CD4-positive, alpha-beta T cell treated with Interleukin-15 for 4 hours (primary cell): ENCODE results near the gene FGFR3.

Experiments
- DNase-seq: peaks from one replicate; pipeline ENCODE4 v3.0.0-alpha.2; 2020; ENCODE audit warnings: low spot score

FGFR3 gene

DNA sequence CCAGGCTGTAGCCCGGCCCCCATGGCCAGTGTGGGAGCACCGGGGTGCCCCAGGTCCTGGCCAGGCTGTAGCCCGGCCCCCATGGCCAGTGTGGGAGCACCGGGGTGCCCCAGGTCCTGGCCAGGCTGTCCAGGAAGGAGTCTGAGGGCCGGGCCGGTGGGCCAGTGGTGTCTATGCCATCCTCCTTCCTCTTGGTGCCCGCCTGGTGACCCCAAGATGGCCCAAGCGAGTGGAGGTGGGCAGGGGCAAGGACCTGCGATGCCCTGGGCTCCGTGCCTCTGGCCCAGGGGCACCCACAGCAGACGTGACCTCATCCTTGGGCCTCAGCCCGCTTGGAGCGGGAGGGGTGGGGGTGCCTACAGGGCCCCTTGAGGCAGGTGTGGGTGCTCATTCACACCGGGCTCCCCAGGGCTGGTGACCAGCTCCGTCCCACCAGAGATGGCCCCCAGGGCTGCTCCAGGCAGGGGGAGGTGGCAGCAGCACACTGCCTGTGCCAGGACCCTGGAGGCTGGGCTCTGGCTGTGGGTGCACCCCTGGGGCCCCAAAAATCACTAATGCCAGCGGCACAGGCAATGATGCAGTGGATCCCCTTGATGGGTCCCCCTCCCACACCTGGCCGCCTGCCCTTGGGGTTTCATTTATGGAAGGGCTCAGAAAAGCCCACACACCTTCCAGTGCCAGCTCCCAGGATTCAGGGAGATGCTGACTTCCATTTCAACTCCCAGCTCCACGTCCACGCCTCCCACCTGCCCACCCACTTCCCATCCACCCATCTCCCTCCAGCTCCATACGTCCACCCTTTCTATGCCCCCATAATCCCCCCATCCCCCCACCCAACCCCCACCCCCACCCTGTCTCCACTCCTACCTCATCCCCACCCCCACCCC is 36.0 kb upstream of the FGFR3 start:
- no peak for DNase-seq

DNA sequence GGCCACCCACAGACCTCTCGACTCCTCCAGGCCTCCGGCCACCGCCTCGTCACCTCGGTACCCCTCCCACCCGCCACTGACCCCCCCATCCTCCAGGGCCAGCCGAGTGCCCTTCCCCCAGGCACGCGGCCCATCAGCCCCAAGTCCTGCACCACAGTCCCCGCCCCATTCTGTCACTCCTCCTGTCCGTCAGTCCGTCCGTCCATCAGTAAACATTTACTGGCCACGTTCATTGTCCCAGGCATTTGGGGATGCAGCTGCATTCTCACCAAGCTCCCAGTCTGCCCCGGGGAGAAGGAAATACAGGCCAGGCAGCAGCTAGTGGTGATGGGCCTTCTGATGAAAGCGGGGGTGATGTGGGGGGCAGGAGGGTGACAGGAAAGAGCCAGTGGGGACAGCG is 35.3 kb upstream of the FGFR3 start:
- no peak for DNase-seq

DNA sequence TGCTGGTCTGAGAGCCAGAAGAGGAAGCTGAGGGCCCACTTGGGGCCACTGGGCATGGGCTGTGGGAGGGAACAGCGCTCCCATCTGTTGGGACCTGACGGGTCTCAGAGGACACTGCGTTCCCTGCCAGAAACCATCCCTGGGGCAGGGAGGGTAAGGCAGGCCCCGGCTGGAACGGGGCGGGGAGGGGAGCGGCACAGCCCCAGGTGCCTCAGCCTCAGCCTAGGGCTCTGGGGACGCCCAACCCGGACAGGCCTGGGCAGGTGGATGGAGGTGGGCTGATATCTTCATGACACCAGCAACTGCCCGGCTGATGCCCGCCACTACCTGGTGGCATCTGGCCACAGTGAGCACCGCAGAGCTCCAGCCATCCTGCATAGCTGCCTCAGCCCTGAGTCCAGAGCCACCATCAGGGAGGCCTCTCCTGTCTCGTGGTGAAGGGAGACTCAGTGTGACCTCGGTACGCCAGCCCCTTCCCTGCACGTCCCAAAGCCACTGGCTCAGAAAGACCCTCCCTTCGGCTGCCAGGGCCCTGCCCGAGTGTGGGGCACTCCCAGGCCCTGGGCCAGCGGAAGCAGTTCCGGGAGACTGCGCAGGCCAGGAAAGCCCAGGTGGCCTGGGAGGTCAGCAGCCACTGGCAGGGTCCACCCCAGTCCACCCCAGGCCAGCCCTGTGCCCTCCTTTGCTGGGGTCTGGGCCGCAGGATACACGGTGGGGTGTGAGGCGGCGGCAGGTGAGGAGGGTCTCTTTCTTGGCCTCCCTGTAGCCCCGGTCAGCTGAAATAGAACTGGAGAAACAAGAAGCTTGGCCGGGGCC is 34.6 kb upstream of the FGFR3 start:
- DNase-seq = no peak

DNA sequence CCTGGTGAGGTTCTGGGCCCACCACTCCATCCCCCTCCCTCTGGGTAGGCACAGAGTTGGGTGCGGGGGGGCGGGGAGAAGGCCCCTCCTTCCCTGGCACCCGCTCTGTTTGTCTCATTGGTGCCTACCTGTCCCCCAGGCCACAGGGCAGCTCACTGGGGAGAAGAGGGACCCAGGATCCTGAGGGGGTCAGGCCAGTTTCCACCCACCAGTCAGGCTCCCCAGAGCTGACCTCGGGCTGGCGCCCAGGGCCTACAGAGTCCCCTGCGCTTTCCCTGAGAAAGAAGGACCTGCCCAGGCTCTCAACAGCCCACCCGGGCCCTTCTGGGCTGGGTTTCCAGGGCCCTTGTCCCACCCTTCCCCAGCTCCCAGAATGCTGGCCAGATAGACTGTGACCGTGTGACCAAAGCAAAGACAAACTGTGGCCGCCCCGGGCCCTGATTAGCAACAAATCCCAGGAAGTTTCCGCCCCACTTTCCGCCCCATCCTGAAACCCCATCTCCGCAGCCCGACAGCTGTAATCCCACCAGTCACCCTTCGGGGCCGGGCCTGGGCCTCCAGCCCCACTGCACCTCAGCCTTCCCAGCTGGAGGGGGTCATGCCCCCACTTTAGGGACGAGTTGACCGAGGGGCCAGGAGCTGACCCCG is 33.8 kb upstream of the FGFR3 start:
- DNase-seq = no peak

GRCh38 chr4:1759818-1760223 is 33.3 kb upstream of the FGFR3 start:
- DNase-seq = no peak

DNA sequence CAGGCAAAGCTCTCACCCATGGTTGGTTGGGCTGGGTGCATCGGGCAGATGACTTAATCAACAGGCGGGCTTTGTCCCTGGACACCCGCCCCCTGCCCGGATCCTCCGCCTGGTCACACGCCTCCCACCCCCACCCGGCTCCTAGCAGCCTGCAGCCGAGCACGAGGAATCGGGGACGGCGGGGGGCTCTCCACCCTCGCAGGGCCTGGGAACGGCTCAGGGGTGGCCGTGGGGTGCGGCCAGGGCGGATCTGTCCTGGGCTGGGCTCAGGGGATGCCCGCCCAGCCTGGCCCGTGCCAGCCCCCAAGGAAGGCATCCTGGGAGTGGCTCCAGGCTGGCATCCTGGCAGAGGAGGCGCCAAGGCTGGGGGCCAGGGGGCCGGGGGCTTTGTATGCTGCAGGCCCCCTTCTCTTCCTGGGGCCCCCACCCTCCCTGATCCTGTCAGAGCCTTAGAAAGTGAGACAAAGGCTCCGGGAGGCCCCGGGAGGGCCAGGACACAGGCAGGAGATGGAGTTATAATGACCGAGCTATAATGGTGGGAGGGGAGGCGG is 32.5 kb upstream of the FGFR3 start:
- no peak for DNase-seq

DNA sequence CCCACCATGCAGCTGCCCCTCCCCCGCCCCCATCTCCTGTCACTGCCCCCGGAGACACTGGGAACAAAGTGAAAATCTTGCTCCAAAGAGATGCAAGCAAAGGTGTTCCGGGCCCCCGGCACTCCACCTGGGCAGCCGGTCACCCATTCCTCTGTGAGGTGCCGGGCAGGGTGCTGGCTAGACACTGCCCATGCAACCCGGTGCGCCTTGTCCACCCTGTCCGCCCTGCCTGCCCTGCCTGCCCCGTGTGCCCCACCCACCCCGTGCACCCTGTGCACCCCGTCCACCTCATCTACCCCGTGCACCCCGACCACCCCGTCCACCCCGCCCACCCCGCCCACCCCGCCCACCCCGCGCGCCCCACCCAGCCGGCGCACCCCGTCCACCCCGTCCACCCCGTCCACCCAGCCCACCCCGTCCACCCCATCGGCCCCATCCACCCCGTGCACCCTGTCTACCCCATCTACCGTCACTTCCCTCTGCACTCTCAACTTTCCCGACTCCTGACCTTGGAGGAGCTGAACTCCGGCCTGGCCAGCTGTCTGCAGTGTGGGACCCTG is 31.9 kb upstream of the FGFR3 start:
- no peak for DNase-seq

DNA sequence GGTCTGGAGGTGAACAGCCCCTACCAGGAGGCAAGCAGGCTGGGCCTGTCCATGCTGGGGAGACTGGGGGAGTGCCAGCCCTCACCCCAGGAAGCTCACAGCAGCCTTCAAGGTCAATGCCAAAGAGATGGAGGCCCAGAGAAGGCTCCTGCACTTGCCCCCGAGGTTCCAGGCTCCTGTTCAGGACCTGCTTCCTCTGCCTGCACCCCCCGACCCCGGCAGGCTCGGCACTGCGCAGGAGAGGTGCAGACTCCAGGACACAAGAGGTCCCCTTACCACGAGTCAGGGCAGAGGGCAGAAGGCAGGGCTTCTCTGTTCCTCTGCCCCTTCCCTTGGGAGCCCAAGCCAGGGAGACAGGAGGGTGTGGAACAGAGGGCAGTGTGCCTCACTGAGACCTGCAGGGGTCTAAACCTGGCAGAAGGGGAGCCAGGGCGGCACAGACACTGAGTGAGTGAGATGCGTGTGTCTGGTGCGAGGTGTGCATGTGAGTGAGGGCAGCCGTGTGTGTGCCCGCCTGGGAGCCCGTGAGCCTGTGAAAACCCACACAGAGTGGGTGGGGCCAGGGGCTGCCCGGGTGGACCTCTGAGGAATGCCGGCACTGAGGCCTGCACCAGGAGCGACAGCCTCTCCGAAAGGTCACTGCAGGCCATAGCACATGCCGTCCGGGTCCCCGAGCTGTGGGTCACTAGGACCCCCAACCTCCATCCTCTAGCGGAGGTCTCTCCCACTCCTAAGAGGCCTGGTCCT is 30.7 kb upstream of the FGFR3 start:
- no peak for DNase-seq

GRCh38 chr4:1763070-1763549 is 30.0 kb upstream of the FGFR3 start:
- DNase-seq = no peak

GRCh38 chr4:1763550-1764080 is 29.5 kb upstream of the FGFR3 start:
- DNase-seq = no peak

DNA sequence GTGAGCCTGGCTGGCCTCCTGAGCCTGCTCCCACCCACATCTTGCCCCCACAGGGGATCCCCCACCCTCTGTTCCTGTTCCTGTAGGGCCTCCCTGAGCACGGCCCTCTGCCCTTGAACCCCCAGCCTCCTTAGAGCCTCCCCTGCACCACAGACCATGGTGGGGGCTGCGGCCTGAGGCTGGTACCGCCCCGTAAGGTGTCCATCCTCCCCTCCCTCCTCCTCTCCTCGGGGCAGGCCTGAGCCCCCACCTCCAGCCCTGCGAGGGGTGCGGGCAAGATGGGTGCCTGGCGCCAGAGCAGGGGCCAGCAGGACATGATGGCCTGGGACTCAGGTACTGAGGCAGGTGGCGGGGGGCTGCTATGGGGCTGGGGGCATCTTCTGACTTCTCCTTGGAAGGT is 28.4 kb upstream of the FGFR3 start:
- no peak for DNase-seq

DNA sequence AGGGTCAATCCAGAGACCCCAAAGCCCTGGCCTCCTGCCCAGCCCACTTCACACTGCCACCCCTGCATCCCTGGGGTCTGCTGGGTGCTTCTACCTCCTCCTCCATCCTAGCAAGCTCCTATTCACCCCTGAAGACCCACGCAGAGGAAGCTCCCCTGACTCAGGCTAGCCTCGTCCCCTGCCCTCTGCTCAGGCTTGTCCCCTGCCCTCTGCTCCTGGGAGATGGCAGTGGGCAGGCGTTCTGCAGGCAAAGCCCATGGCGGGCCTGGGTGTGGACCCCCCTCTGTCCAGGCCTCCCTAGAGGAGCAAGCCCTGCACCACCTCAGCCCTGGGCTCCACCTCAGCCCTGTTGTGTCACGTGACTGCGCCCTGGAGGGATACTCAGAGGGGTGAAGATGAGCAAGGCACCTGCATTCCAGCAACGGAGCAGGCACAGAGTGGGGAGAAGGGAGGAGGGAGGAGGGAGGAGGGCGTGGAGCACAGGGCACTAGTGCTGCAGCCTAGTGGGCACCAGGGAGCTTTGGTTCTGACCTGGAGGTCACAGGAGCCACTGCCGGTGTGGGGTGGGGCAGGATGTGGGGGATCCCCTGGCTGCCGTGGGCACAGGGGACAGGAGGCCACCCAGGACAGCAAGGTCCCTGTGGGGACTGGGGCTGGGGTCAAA is 27.6 kb upstream of the FGFR3 start:
- DNase-seq = no peak

- no peak for DNase-seq
These were observed 26.7 kb upstream of the FGFR3 start for GRCh38 chr4:1766106-1767060.

GRCh38 chr4:1767061-1767769 is 25.9 kb upstream of the FGFR3 start:
- DNase-seq = no peak

DNA sequence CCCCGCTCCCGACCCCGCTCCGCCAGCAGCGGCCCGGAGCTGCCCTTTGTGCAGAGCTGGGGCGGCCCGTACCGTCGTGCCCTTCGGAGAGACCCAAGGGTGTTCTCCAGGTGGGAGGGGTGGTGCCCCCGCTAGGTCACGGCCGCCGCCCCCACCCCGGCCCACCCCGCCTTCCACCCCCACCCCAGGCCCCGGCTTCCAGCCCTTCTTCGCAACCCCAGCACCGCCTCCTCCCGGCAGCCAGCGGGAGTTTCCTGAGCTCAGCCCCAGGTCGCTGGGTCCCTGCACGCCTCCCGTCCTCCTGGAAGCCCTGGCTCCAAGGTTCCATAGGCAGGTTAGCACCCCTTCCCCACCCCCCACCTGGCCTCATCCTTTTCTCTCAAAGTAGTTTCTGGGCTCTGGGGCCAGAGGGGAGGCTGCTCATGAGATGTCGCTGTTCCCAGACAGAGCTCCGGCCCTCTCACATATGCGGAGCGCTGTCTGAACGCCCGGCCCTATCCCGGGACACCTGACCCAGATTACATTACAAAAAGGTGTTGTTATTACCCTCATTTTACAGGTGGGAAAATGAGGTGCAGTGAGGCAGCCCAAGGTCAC is 25.2 kb upstream of the FGFR3 start:
- no peak for DNase-seq

GRCh38 chr4:1768367-1769034 is 24.6 kb upstream of the FGFR3 start:
- DNase-seq = no peak

GRCh38 chr4:1769692-1770091 is 23.4 kb upstream of the FGFR3 start:
- no peak for DNase-seq

GRCh38 chr4:1770245-1770644 is 22.8 kb upstream of the FGFR3 start:
- no peak for DNase-seq
